Middle frontal gyrus (tissue), 1 donor: ENCODE measurements around the gene FSIP1.

Source experiments
- DNase-seq: peaks from one replicate; pipeline ENCODE4 v3.0.0-alpha.2; 2015; ENCODE audit warnings: low spot score; ENCODE audit errors: extremely low spot score

Gene FSIP1

DNA sequence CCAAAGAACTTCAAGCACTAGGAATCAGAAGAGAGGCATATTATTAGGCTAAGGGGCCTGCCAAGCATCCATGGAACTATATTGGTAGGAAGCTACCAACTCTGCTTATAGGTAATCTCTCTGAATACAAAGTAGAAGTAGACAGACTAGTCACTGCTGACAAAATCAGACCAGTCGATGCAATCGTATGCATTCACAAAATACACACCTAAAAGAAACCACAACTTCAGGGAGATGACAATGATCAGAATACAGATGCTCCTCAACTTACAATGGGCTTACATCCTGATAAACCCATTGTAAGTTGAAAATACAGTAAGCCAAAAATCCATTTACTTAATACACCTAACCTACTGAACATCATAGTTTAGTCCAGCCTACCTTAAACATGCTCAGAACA is 94.7 kb downstream of the FSIP1 start:
- no peak for DNase-seq

DNA sequence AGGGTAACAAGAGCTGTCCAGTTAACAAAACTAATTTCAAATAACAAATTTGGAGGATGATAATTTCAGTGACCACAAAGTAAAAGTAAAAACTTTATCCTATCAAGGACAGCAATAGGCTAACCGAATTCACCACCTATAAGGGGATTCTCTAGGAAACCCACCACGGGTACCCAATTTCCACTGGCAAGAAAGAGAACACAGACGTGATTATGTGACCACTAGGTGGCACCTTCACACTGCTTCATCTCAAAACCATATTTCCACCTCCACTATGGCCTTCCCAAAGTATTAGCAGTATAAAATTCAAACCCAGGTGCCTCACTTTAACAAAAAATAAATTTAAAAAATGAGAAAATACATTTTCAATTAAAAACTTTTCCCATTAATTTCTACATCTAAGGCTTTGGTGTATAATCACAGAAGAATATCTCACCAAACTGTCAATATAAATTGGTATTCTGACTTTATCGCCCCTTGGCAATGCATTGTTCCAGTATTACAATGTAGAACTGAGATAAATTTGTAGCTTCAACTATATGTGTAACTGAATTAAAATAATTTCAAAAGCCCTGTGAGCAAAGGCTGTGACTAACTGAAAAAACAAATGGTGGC is 96.5 kb downstream of the FSIP1 start:
- DNase-seq, result no peak

DNA sequence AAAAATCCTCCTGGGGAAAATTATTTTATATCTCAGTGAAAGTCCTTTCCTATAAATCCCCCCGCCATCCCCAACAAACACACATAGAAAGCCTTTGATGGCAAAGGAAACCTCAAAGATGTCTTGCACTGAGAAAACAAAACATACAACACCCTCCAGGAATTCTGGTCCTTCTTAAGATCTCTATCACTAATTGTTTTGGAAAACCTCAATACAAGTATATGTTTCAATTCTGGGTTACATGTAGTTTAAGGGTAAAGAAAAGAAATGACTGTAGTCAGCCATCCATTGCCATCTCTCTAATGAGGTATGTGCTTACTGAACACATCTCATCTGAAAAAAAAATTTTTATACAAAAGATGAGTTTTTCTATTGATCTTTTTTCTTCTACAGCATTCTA is 97.3 kb downstream of the FSIP1 start:
- DNase-seq, result no peak

DNA sequence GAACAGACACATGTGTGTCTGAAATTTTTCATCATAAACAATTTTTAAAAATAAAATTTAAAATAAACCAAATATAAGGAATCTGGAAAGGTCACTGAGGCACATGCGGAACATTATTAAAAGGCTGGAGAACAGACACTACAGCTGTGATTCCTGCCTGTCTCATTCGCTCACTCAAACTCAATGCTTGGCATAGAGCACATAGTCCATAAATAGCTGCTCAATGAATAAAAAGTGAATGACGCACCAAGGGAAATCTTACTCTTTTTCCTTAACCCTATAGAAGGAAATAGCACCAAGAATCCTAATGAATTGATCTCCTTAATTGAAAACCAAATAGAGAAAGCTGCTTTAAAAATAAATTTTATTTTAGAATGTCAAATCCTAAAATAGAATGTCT is 98.4 kb downstream of the FSIP1 start:
- no peak for DNase-seq

DNA sequence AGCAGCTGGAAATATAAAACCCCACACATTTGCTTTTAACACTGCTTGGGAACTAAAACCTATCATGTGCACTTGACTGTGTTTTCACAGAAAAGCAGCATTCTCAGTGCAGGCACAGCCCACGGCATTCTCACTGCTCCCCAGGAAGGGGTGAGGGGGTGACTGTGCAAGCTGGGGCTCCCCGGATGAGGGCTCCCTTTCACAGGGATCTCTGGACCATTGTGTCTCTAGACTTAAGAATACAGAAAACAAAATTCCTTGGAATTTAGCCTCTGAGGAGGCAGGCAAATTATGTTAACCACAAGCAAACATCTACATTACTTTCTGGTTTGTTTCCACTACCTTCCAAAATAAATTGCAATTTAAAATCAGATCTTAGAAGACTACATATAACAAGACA is 100.3 kb downstream of the FSIP1 start:
- no peak for DNase-seq

DNA sequence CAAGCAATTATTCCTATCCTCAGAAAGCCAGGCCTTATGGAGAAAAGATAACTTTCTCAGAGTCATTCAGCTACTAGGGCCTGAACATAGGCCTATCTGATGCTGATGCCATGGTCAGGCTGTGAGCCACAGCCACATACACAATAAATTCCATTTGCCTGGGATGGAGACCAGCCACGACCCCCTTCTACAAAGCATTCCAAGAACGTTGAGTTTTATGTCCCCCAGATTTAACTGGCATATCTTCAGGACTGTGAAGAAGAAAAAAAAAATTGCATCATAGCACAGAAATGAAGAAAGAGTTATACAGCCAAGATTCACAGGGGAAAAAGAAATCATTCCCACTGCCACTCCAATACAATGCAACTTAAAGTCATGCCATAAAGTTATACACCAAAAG is 101.8 kb downstream of the FSIP1 start:
- no peak for DNase-seq

DNA sequence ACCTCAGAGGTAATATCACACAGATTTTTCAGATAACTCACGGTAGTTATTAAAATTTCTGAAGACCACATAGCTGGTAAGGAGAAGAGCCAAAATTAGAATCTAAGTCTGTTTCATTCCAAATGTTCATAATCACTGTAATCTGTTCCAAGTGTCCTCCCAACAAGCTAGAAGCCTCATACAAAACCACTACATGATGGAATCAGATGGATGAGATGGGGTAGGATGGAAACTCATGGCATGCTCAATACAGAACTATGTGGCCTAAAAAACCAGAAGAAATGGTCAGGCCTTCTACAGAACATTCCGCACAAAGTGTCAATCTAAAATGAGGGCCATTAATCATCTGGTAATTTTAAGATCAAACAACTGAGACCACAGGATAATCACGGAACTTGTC is 110.0 kb downstream of the FSIP1 start:
- no peak for DNase-seq

DNA sequence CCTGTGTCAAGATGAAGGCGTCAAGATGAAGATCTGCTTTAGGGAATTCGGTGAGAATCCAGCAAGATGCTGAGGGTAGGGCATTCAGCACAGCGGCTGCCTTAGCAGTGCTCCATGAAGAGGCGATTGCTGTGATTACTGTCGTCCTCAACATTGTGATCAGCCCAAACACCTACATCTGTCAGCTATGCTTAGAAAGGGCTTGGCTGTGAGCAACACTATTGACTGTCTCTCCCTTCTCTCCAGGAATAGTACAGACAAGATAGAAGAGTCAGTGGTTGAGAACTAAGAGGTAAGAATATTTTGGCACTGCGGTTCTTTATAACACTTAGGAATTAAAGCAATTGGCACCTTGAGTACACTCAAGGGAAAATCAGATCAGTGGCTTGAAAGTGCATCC is 110.5 kb downstream of the FSIP1 start:
- DNase-seq, result no peak

DNA sequence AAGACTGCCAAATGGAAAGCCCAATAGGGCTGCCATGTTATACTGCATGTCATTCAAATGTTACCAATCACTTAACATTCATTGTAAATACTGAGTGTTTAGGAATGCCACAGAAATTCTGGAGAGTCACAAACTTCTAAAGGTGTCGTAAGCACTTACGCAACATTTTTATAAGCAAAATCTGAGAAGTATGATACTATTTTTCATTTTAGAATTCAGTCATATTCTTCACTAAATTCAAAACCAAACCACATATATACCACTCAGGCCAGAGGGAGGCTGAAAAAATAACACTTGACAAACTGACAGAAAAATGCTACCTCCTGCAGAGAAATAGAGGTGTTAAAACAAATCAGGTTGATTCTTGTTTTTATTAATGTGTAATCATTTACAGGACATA is 112.0 kb downstream of the FSIP1 start:
- DNase-seq, result no peak

DNA sequence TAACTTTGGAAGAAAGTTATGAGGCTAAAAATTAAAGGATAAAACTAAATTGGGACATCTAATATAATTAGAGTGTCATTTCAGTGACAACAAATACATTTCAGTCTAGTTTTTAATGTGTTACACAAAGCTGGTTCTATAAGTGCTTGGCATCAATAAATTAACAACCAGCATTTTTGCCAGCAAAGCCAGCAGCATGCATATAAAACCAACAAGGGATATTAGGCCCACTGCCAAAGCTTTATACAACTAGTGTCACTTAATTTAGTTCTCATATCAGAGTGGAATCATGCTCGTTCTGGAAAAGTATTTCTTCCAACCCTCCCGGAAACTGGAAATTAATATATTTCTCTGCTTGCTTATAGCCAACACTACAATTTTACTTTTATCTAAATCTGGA is 113.0 kb downstream of the FSIP1 start:
- no peak for DNase-seq

DNA sequence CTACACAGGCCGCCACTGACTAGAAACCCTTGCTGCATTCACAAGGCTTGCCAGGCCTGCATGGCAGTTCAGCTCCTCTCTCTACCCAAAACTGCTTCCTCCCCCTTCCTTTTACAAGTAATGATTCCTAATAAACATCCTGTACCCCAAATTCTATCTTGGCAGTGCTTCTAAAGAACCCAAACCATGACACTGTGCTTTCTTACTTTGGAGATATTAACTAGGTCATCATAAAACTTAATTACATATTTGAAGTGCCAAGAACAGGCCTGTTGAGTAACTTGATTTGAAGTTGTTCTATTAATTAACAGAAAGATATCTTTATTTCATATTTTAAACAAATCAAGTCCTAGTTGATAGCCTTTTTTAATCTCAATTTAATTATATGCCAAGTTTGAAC is 113.4 kb downstream of the FSIP1 start:
- DNase-seq, result no peak

DNA sequence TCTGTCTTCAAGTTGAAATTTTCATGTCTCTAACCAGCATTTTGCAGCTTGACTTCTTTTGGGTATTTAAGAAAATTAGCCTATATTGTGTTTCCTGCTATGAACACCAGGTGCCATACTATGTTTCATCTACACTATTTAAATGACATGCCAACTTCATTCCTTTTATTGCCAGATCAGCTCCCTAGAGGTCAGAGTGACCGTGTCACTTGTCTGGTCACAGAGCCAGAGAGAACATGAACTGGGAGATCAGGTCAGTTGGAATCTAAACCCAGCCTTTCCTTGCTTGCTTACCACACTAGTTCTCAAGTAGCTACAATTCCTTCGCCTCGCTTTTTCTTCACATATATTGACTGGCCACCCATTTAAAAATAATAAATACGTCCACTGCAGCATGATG is 114.2 kb downstream of the FSIP1 start:
- DNase-seq, result no peak

DNA sequence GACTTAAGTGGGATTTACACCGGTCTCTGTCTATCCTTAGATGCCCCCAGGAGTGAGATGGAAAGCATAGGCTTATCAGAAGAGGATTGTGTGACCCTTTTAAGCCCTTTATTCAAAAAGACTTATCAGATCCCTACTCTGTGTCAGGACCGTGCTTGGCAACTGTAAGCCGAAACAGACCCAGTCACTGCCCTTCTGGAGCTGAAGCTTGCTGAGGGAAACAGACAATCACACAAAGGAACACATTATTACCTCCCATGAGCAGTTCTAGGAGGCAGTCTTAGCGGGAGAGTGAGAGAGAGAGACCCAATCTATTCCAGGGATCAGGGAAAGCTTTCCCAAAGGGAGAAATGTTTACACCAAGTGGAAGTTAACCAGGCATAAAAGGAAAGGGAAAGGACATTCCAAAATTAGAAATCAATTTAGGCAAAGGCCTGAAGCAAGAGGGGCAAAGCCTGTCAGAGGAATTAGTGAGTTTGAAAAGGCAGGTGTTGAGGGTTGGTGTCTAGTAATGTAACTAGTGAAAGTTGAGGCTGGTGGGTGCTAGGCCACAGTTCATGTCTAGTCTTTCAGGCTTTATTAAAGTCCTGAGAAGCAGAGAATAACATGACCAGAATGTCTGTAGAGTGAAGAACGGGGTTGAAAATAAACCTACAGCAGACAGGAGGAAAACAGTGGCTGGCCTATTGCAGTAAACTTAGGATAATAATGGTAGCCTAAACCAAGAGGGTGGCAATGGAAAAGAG is 115.1 kb downstream of the FSIP1 start:
- no peak for DNase-seq

DNA sequence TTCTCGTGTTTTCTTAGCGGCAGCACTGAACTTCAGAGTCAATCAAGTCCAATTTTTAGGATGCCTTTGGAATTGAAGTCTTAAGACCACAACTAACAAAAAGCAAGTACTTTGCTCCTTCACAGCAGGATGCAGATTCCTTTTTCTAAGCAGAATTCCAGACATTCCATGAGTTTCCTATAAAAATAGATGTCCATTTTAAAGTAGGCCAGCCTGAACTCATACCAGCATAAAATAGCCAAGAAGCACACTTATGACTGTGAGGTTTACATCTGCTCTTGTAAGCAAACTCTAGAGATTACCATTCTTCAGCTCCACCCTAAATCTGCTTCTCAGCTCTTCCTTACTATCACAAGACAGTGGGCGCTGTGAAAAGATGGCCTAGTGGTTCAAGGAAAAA is 116.0 kb downstream of the FSIP1 start:
- DNase-seq, result no peak

DNA sequence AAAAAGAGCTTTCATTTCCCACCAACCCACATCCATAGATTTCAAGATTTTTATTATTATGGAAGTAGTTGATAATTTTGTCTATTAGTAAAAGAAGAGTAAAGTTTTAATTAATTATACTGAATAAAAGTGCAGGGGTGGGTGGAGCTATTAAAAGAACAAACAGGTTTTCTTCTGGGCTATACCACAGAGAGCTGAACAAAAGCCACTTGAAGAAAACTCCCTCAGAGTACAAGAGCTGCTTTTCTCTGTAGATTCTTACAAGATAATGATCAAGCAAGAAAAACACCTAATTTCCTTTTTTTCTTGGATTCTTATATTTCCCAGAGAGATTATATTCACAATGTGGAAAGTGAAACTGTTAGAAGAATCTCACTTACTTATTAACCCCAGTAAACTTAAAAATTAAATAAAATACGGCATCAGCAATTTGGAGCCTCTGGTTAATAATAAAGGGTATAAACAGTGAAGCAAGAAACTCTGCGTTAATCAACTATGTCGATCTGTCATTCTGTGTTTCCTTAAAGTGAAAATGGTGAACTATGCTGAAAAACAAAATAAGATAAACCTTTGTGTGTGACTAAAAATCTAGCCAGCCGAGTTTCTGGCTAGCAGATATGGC is 116.9 kb downstream of the FSIP1 start:
- DNase-seq, result no peak

DNA sequence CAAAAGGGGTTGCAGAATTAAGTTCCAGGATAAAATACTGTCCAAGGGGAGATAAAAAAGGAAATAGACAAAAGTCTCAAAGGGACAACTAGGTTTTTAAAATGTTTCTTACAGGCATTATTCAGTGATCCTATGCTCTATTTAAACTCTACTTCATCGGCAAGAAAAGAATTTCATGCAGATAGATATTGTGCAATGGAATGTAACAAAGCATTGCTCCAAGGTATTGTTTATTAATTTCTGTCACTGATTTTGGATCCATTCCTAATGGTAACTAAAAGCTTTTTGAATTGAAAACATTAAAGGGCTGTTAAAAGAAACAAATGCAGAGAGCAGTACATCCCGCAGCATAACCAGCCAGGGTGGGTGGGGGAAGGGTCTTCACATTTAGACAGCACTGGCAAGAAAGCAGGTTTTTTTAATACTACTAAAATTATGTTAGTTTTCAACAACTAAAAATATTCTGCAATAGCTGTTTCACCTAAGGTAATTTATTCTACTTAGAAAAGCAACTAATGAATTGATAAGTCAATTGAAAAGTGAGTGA is 118.9 kb downstream of the FSIP1 start:
- no peak for DNase-seq

DNA sequence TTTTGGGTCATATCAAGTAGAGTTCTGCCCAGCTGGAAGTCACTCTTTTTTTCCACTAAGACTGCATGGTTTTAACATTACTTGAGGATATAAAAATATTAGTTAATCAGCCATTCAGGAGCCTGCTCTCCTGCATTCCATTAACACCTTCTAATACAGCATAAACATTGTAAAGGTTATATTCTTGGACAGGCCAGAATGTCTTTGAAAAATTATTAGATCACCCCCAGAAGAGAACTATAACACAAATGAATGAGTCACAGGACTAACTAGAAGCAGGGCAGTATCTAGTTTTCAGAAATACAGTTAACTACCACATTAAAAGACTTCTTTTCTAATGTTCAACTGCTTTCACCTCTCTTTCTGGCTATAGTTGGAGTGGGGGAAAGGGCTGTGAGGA is 120.9 kb downstream of the FSIP1 start:
- DNase-seq, result no peak

DNA sequence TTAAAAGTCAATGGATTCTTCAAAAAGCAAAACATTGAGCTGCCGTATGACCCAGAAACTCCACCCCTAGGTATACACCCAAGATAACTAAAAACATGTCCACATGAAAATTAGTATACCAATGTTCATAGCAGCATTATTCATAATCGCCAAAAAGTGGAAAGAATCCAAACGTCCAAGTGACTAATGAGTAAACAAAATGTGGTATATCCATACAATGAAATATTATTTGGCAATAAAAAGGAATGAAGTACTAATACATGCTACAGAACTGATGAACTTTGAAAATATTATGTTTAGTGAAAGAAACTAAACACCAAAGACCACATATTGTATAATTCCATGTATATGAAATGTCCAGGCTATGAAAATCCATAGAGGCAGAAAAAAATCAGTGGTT is 123.9 kb downstream of the FSIP1 start:
- DNase-seq, result no peak

DNA sequence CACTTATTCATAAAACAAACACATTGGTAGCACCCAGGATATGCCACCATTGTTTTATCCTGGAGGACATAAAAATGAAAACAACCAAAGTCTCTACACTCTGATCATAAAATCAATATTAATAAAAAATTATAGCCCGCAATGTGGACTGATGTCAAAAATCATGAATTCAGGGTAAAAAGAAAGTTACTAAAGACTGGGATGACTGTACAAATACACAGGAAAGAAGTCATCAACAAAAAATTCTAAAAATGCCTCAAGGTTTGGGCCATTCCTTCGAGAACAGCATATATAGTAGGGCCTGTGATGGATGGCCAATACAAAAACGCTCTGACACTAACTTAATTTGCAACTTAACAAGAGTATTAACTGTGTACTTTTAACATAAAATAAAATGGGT is 125.0 kb downstream of the FSIP1 start:
- no peak for DNase-seq

DNA sequence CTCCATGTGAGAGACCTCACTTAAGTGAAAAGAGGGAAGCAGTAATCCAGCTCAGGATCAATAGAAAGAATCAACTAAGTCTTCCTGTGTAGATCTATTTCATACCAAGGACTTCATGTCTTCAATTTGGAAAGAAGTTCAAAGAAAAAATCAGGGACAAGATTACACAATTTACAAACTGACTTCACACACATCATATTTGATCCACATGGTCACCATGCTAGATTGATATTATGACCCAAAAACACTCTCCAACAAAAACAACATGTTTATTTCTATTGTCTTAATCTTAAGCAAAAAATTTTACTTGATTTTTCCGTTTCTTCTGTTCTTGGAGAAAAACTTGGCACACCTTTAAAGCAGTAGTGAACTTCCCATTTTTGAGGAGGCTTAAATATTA is 125.5 kb downstream of the FSIP1 start:
- DNase-seq, result no peak

DNA sequence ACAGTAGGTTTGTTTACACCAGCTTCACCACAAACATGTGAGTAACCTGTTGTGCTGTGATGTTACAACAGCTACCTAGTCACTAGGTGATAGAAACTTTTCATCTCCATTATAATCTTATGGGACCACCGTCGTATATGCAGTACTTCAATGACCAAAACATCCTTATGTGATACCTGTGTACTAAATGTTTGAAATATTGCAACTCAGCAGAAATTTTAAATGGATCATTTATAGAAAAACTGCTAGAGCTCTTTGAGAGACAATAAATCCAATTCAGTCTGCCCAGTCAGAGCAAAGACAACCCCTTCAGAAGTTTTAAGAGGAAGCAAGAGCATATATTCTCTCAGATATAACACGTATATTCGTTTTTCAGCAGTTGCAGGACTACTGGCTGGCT is 128.3 kb downstream of the FSIP1 start:
- no peak for DNase-seq

DNA sequence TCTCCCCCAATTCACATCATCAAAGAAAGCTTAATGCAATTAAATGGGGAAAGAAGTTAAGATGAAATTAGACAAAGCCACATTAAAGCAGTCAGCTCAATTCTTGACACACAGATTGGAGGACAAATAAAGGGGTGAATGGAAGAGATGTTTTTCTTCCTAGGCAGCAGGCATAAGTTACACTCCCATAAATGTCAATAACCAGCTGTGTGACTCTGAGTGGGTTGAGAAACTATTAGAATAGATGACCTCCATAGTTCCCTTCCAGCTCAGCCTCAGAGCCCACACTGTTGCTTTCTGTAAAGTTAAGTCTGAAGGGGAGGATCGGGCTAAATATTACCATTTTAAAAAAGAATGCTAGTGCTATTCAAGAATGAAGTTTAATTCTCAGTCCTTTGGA is 130.8 kb downstream of the FSIP1 start:
- DNase-seq, result no peak

DNA sequence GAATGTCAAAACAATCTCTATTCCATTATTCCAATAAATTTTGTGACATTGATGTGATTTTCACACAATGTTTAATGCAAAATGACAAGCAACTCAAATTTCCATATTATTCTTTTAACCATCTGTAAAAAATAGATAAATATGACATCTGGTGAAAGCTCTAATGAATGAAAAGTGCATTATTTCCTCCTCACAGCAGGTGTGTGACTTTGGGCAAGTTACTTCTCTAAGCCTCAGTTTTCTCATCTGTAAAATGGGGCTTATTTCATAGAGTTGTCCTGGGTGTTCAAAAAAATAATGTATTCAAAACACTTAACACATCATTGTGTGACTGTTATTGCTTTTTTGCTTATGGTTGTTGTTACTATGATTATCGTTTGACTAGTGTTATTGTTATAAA is 131.3 kb downstream of the FSIP1 start:
- DNase-seq, result no peak
